GM23338 (cell line): ENCODE results near the gene ZNF580. TPM values are rescaled to one million over a fixed set of nuclear protein-coding genes. Genes with fewer than 3 reads are reported as not detected.

Experiments
- ATAC-seq: fragments of 200-7000 bp; cut with Tn5 transposase; 3 replicates; pipeline ENCODE4 v1.9.1; 2020
- DNase-seq: peaks from one replicate; pipeline ENCODE4 v3.0.0-alpha.2; 2015; ENCODE audit warnings: low spot score
- H2AFZ ChIP-seq: fragments of 200-600 bp; sonication (generic); 2 replicates; pipeline ENCODE4 v1.8.0; 2016; ENCODE audit warnings: antibody characterized with exemption, mild to moderate bottlenecking, moderate library complexity
- H3F3A ChIP-seq: fragments of 200-600 bp; sonication (generic); replicated peaks from 2 replicates; pipeline ENCODE4 v1.8.0; 2017; ENCODE audit warnings: antibody characterized with exemption, mixed run types, low read depth
- H3K27ac ChIP-seq: fragments of 200-600 bp; sonication (generic); 2 replicates; pipeline ENCODE4 v1.6.1; 2016; ENCODE audit warnings: low read depth
- H3K27me3 ChIP-seq: fragments of 200-600 bp; sonication (generic); 2 replicates; pipeline ENCODE4 v1.8.0; 2016; ENCODE audit warnings: mild to moderate bottlenecking, mixed run types, moderate library complexity; ENCODE audit not compliant: insufficient read depth
- H3K36me3 ChIP-seq: fragments of 200-600 bp; sonication (generic); 2 replicates; pipeline ENCODE4 v1.8.0; 2016; ENCODE audit warnings: mild to moderate bottlenecking; ENCODE audit not compliant: insufficient read depth
- H3K4me1 ChIP-seq: fragments of 200-600 bp; sonication (generic); 2 replicates; pipeline ENCODE4 v1.8.0; 2016; ENCODE audit warnings: mild to moderate bottlenecking, moderate library complexity; ENCODE audit not compliant: insufficient read depth
- H3K4me2 ChIP-seq: fragments of 200-600 bp; sonication (generic); 2 replicates; pipeline ENCODE4 v1.7.1; 2017; ENCODE audit warnings: mixed run types
- H3K4me3 ChIP-seq: fragments of 200-600 bp; sonication (generic); 2 replicates; pipeline ENCODE4 v1.6.1; 2016; ENCODE audit warnings: mixed run types
- H3K79me2 ChIP-seq: fragments of 200-600 bp; sonication (generic); replicated peaks from 2 replicates; pipeline ENCODE4 v1.8.0; 2017; ENCODE audit warnings: mild to moderate bottlenecking; ENCODE audit not compliant: insufficient read depth
- H3K9me2 ChIP-seq: fragments of 200-600 bp; sonication (generic); 2 replicates; pipeline ENCODE4 v1.8.0; 2017; ENCODE audit not compliant: insufficient read depth
- H4K20me1 ChIP-seq: fragments of 200-600 bp; sonication (generic); replicated peaks from 2 replicates; pipeline ENCODE4 v1.8.0; 2017; ENCODE audit warnings: mild to moderate bottlenecking; ENCODE audit not compliant: insufficient read depth
- H3K27ac Mint-ChIP-seq: 2 replicates; pipeline ENCODE4 v1.8.0; 2020; ENCODE audit warnings: inconsistent platforms, mild to moderate bottlenecking, moderate library complexity, mixed read lengths
- H3K27me3 Mint-ChIP-seq: 3 replicates; pipeline ENCODE4 v1.8.0; 2022; ENCODE audit warnings: low read depth, mild to moderate bottlenecking, moderate library complexity, mixed read lengths, inconsistent platforms; ENCODE audit not compliant: insufficient read depth, poor library complexity
- H3K36me3 Mint-ChIP-seq: 3 replicates; pipeline ENCODE4 v1.8.0; 2021; ENCODE audit warnings: low read depth, mild to moderate bottlenecking, inconsistent platforms, moderate library complexity, mixed read lengths
- H3K4me1 Mint-ChIP-seq: 3 replicates; pipeline ENCODE4 v1.8.0; 2020; ENCODE audit warnings: mild to moderate bottlenecking, inconsistent platforms, mixed read lengths
- H3K4me3 Mint-ChIP-seq: 3 replicates; pipeline ENCODE4 v1.8.0; 2021; ENCODE audit warnings: moderate library complexity, mild to moderate bottlenecking, inconsistent platforms, mixed read lengths
- H3K9me3 Mint-ChIP-seq: 3 replicates; pipeline ENCODE4 v1.8.0; 2020; ENCODE audit warnings: moderate library complexity, mild to moderate bottlenecking, inconsistent platforms, mixed read lengths
- CREB1 ChIP-seq: fragments of 250-450 bp; sonication (Bioruptor Pico); IDR thresholded peaks from 2 replicates; pipeline ENCODE4 v1.5.0; 2020; ENCODE audit warnings: low read depth, mild to moderate bottlenecking, moderate library complexity
- CTCF ChIP-seq, 2 experiments: fragments of 200-600 bp in 1 of 2; sonication (generic) in 1 of 2; conservative IDR thresholded peaks; 2 replicates each; pipeline versions ENCODE4 v1.5.1 to v1.6.1; 2016 to 2017; ENCODE audit warnings: antibody characterized with exemption in 2 of 2, low read depth in 2 of 2, mild to moderate bottlenecking in 2 of 2, moderate library complexity in 1 of 2
- ETS1 ChIP-seq: IDR thresholded peaks from 2 replicates; pipeline ENCODE4 v1.6.1; 2016; ENCODE audit warnings: antibody characterized with exemption
- EZH2 ChIP-seq: fragments of 200-600 bp; sonication (generic); IDR thresholded peaks from one replicate; pipeline ENCODE4 v1.8.0; 2017; ENCODE audit warnings: antibody characterized with exemption, mild to moderate bottlenecking, low read depth; ENCODE audit not compliant: unreplicated experiment
- EZH2phosphoT487 ChIP-seq: fragments of 200-600 bp; sonication (generic); IDR thresholded peaks from one replicate; pipeline ENCODE4 v1.8.1; 2018; ENCODE audit warnings: antibody characterized with exemption; ENCODE audit not compliant: unreplicated experiment
- JUNB ChIP-seq: IDR thresholded peaks from one replicate; pipeline ENCODE4 v1.6.1; 2016; ENCODE audit warnings: antibody characterized with exemption; ENCODE audit not compliant: unreplicated experiment
- NANOG ChIP-seq: IDR thresholded peaks from 2 replicates; pipeline ENCODE4 v1.6.1; 2016; ENCODE audit warnings: antibody characterized with exemption, borderline replicate concordance
- POLR2AphosphoS5 ChIP-seq: IDR thresholded peaks from 2 replicates; pipeline ENCODE4 v1.6.1; 2016; ENCODE audit warnings: antibody characterized with exemption, low read depth
- STAT1 ChIP-seq: IDR thresholded peaks from one replicate; pipeline ENCODE4 v1.6.1; 2016; ENCODE audit warnings: antibody characterized with exemption; ENCODE audit not compliant: unreplicated experiment
- ZNF114 ChIP-seq: fragments of 250-450 bp; sonication (Bioruptor Pico); IDR thresholded peaks from 2 replicates; pipeline ENCODE4 v1.5.0; 2020; ENCODE audit warnings: mild to moderate bottlenecking, moderate library complexity
- ZNF331 ChIP-seq: fragments of 250-450 bp; sonication (Bioruptor Pico); IDR thresholded peaks from 2 replicates; pipeline ENCODE4 v1.5.0; 2020; ENCODE audit warnings: low read depth, mild to moderate bottlenecking, moderate library complexity
- ZNF462 ChIP-seq: fragments of 250-450 bp; sonication (Bioruptor Pico); IDR thresholded peaks from 2 replicates; pipeline ENCODE4 v1.5.0; 2020; ENCODE audit warnings: mild to moderate bottlenecking, moderate library complexity
- polyA plus RNA-seq: library from polyadenylated mRNA; unstranded; fragments of >200 nt; fragmentation: Nextera tagmentation; extraction: Ambion mirVana; gene quantifications from 2 replicates; pipeline ENCODE4 v1.2.1, GENCODE V29; 2016
- total RNA-seq: library from RNA; depleted of rRNA; stranded (reverse); fragments of >200 nt; shearing (Covaris generic); gene quantifications from 2 replicates; pipeline ENCODE4 v1.2.3, GENCODE V29; 2014
- TF ChIP-seq, protein P1 (sequence below): IDR thresholded peaks from one replicate; pipeline ENCODE4 v1.6.1; 2018; ENCODE audit warnings: antibody characterized with exemption; ENCODE audit not compliant: unreplicated experiment

ZNF580 gene
- total and polyA plus RNA-seq, 2 experiments from 2014 or later = 18.7 to 23.6 TPM

DNA sequence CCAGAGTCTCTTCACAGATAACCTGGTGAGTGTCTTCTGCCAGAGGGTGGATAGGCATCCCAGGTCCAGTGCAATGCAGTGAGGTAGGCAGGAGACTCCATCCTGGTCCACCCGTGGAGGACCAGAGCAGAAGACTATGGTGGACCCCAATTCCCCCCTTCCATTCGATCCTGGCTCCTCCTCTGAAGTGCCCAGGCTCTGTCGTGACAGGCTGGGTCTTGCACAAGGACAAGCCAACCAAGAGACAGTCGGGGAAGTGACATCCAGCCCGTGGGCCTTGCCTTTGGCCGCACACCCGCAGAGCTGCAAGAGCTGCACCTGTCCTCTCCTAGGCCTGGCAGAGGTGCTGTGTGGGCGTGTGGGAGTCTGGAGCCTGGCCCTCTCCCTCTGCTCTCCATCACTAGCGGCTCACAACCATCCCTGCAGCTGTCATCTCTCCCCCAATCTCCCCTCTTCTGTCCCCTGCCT is 19.6 kb upstream of the ZNF580 start:
- Mint-ChIP-seq H3K27me3 (peaks cover 24% of the 10 kb centered on the region), H3K4me1 (peaks cover 16% of the 10 kb centered on the region; the same call in 2 of the 3 replicates), H3K27ac (no peak overlapping the region), H3K36me3 (peaks cover 48% of the 10 kb centered on the region), H3K9me3 (peaks cover 5% of the 10 kb centered on the region), H3K4me3 (no peak overlapping the region)
- H3F3A ChIP-seq = peaks cover 12% of the 10 kb centered on the region
- TF ChIP-seq CREB1 (CRISPR knock-in tag) (no peak), EZH2 (no peak), ZNF462 (CRISPR knock-in tag) (no peak), ZNF114 (CRISPR knock-in tag) (no peak), JUNB (no peak), ETS1 (no peak), ZNF331 (CRISPR knock-in tag) (no peak), STAT1 (no peak), POLR2AphosphoS5 (no peak), EZH2phosphoT487 (no peak), CTCF (conservative IDR thresholded peaks at IDR 0.05; ENCODE audit: low read depth in 2 of 2) (no peak), NANOG (no peak)
- TF ChIP-seq, protein P1, sequence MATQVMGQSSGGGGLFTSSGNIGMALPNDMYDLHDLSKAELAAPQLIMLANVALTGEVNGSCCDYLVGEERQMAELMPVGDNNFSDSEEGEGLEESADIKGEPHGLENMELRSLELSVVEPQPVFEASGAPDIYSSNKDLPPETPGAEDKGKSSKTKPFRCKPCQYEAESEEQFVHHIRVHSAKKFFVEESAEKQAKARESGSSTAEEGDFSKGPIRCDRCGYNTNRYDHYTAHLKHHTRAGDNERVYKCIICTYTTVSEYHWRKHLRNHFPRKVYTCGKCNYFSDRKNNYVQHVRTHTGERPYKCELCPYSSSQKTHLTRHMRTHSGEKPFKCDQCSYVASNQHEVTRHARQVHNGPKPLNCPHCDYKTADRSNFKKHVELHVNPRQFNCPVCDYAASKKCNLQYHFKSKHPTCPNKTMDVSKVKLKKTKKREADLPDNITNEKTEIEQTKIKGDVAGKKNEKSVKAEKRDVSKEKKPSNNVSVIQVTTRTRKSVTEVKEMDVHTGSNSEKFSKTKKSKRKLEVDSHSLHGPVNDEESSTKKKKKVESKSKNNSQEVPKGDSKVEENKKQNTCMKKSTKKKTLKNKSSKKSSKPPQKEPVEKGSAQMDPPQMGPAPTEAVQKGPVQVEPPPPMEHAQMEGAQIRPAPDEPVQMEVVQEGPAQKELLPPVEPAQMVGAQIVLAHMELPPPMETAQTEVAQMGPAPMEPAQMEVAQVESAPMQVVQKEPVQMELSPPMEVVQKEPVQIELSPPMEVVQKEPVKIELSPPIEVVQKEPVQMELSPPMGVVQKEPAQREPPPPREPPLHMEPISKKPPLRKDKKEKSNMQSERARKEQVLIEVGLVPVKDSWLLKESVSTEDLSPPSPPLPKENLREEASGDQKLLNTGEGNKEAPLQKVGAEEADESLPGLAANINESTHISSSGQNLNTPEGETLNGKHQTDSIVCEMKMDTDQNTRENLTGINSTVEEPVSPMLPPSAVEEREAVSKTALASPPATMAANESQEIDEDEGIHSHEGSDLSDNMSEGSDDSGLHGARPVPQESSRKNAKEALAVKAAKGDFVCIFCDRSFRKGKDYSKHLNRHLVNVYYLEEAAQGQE = no peak
- H3K27ac ChIP-seq = no peak overlapping the region
- no peaks in the 10 kb centered on the region for H3K27me3 ChIP-seq
- DNase-seq (no peak), ATAC-seq (no peak)
- no peak overlapping the region for H2AFZ ChIP-seq
- no peaks in the 10 kb centered on the region; the same call in 1 of the 2 replicates for H3K4me1 ChIP-seq
- no peaks in the 10 kb centered on the region for H3K9me2 ChIP-seq
- H3K4me3 ChIP-seq = no peak overlapping the region
- H3K36me3 ChIP-seq = no peaks in the 10 kb centered on the region
- peaks cover 9% of the 10 kb centered on the region for H3K79me2 ChIP-seq
- H3K4me2 ChIP-seq = no peak overlapping the region
- peaks cover 5% of the 10 kb centered on the region for H4K20me1 ChIP-seq
